ENCODE data around the gene SNTB2. TPM values are rescaled to one million over a fixed set of nuclear protein-coding genes. Genes with fewer than 3 reads are reported as not detected.

The SNTB2 gene
- total and polyA plus RNA-seq, 7 donors: 2.7 to 19.4 (median 12.6) TPM

DNA sequence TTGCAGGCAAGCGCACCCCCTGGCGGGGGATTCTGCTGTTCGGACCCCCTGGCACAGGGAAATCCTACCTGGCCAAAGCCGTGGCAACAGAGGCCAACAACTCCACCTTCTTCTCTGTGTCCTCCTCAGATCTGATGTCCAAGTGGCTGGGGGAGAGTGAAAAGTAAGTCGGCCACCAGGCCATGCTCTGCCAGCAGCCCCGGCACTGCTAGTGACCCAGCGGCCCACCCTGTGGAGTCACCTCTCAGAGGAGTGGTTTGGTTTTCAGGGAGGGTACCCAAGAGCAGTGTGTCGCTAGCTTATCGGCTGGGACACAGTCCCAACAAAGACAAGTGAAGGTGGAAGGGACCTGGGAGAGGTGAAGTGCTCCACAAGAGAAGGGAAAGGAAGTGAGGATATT lies 132.4 kb downstream of the SNTB2 start:
- Histone ChIP-seq H3K27ac (no peak overlapping the region), H3K4me1 (peaks cover 32% of the 10 kb centered on the region), H3K27me3 (ENCODE audit: insufficient read depth in 3 of 3, low read length in 2 of 3) (no peaks in the 10 kb centered on the region), H3K9me3 (no peaks in the 10 kb centered on the region), H3K4me3 (no peak overlapping the region), H3K36me3 (ENCODE audit: insufficient read depth in 1 of 2, low read depth in 1 of 2) (peaks cover 9 to 95% of the 10 kb centered on the region in 2 donors)
- intact Hi-C loops (cut with DNase I): loop anchor here in 1 of 2 donors (2.0 kb wide), 1 partner anchor 65 kb away; no protein-coding TSS in a partner anchor
- DNase-seq (no peak), ATAC-seq (no peak)
- 88 to 91% (median 89%) methylated on average over 9 of the region's 9 CpGs for WGBS, 3 donors
- TF ChIP-seq, protein P1, sequence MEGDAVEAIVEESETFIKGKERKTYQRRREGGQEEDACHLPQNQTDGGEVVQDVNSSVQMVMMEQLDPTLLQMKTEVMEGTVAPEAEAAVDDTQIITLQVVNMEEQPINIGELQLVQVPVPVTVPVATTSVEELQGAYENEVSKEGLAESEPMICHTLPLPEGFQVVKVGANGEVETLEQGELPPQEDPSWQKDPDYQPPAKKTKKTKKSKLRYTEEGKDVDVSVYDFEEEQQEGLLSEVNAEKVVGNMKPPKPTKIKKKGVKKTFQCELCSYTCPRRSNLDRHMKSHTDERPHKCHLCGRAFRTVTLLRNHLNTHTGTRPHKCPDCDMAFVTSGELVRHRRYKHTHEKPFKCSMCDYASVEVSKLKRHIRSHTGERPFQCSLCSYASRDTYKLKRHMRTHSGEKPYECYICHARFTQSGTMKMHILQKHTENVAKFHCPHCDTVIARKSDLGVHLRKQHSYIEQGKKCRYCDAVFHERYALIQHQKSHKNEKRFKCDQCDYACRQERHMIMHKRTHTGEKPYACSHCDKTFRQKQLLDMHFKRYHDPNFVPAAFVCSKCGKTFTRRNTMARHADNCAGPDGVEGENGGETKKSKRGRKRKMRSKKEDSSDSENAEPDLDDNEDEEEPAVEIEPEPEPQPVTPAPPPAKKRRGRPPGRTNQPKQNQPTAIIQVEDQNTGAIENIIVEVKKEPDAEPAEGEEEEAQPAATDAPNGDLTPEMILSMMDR (IDR thresholded peaks at IDR 0.05): no peak

DNA sequence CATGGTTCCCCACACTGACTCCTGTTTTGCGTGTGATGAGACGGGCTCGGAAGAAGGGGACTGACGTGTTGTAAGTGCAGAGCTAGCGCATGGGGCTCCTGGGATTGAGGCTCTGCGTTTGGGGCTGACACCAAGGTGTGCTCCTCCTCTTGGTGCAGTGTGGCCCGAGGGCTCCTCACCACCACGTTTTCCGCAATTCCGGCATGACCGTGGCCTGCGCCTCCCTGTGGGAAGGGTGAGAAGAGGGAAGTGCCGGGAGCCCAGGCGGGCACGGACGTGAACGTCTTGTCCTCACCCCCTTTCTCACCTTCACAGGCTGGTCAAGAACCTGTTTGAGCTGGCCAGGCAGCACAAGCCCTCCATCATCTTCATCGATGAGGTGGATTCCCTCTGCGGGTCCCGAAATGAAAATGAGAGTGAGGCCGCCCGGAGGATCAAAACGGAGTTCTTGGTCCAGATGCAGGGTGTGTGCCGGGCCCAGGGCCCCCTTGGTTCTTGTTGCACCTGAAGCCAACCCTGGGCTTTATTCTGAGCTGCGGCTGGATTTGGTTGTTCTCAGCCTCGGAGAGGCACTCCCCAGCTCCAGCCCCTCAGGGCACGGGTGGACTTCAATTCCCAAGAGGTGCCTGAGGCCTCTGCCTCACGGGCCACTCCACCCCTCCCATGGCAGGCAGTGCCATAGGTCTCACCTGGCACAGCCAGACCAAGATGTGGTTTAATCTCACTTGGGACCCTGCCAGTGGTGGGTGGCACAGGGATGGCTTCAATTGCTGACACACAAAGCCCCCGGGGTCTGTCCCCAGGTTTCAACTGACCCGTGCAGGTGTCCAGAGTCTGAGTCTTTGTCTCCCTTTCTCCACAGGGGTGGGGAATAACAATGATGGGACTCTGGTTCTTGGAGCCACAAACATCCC lies 133.1 kb downstream of the SNTB2 start:
- DNase-seq: no peak
- peaks cover 38% of the 10 kb centered on the region for H3K4me1 ChIP-seq
- intact Hi-C loops (cut with DNase I): loop anchor here in 1 of 2 donors (2.0 kb wide), 1 partner anchor 65 kb away; no protein-coding TSS in a partner anchor
- no peak overlapping the region for H3K27ac ChIP-seq
- peaks cover 6 to 95% of the 10 kb centered on the region in 2 donors for H3K36me3 ChIP-seq (ENCODE audit: insufficient read depth in 1 of 2, low read depth in 1 of 2)
- ATAC-seq: no peak
- WGBS, 3 donors: 86 to 88% (median 86%) methylated on average over 28 to 30 of the region's 30 CpGs
- no peaks in the 10 kb centered on the region for H3K9me3 ChIP-seq
- H3K4me3 ChIP-seq: no peak overlapping the region
- no peaks in the 10 kb centered on the region for H3K27me3 ChIP-seq (ENCODE audit: insufficient read depth in 3 of 3, low read length in 2 of 3)
- TF ChIP-seq, protein P1 (IDR thresholded peaks at IDR 0.05): no peak

DNA sequence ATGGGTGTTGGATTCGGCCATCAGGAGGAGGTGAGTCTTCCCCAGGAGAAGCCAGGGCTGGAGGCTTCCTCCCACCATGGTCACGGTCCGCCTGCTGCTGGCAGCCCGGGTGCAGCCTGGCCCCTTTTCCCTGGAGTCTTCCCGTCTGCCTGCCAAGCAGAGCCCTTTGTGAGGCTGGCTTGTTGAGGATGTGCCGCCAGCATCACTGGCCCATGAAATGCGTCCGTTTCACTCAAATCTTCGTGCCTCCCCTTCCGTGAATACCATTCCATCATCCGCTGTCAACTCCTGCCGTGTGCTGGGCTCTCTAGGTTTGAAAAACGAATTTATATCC lies 133.7 kb downstream of the SNTB2 start:
- TF ChIP-seq, protein P1 (IDR thresholded peaks at IDR 0.05): no peak
- Histone ChIP-seq H3K9me3 (no peaks in the 10 kb centered on the region), H3K4me3 (no peak overlapping the region), H3K27me3 (ENCODE audit: insufficient read depth in 3 of 3, low read length in 2 of 3) (no peaks in the 10 kb centered on the region), H3K27ac (no peak overlapping the region), H3K4me1 (peaks cover 38% of the 10 kb centered on the region), H3K36me3 (ENCODE audit: insufficient read depth in 1 of 2, low read depth in 1 of 2) (peaks cover 6 to 95% of the 10 kb centered on the region in 2 donors)
- no peak for ATAC-seq
- DNase-seq: no peak
- intact Hi-C loops (cut with DNase I): no loop called here
- WGBS, 3 donors: 70 to 84% (median 70%) methylated on average over 13 of the region's 13 CpGs

DNA sequence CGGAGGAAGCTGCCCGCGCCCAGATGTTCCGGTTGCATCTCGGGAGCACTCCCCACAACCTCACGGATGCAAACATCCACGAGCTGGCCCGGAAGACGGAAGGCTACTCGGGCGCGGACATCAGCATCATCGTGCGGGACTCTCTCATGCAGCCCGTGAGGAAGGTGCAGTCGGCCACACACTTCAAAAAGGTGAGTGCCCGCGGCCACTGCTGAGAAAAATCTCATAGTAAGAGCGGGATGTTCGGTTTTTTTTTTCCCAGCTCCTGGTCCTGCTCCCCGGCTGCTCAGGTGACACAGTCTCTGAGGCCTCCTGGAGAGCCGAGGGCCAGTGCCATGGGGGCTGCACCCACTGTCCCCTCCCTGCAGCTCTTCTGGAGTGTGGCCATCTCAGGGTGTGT lies 134.1 kb downstream of the SNTB2 start:
- no peak for DNase-seq
- peaks cover 6 to 95% of the 10 kb centered on the region in 2 donors for H3K36me3 ChIP-seq (ENCODE audit: insufficient read depth in 1 of 2, low read depth in 1 of 2)

More for the DNA sequence above, 134.1 kb downstream of the SNTB2 start:
- WGBS, 3 donors: 84 to 93% (median 86%) methylated on average over 22 of the region's 22 CpGs
- Histone ChIP-seq H3K27ac (no peak overlapping the region), H3K27me3 (ENCODE audit: insufficient read depth in 3 of 3, low read length in 2 of 3) (no peaks in the 10 kb centered on the region), H3K9me3 (no peaks in the 10 kb centered on the region), H3K4me3 (no peak overlapping the region), H3K4me1 (peaks cover 41% of the 10 kb centered on the region)
- TF ChIP-seq, protein P1 (IDR thresholded peaks at IDR 0.05): no peak
- intact Hi-C loops (cut with DNase I): no loop called here
- ATAC-seq: no peak

Data from psoas muscle (tissue), 8 donors.